Occipital lobe (tissue), 2 donors: ENCODE results near the gene TTC7B. TPM values are rescaled to one million over a fixed set of nuclear protein-coding genes. Genes with fewer than 3 reads are reported as not detected.
"Not testable (repeated sequence)": the region's sequence is repeated elsewhere in the genome, so short reads cannot be mapped to it uniquely, and the experiment has no call there.

ENCODE experiments used
- DNase-seq: peaks from one replicate; lab custom pipeline; 2025; lab: John Stamatoyannopoulos, UW
- total RNA-seq: library from RNA; depleted of rRNA; stranded (reverse); fragments of >200 nt; gene quantifications from one replicate; pipeline ENCODE4 v1.2.3, GENCODE V29; 2014

The TTC7B gene
- total RNA-seq, 1 donor from 2014 or later: 23.2 TPM

- no peak for DNase-seq
These were observed 283.3 kb downstream of the TTC7B start for GRCh38 chr14:90532826-90533525.

- no peak for DNase-seq
These were observed 284.7 kb downstream of the TTC7B start for GRCh38 chr14:90531497-90531896.

GRCh38 chr14:90530523-90530922 lies 285.7 kb downstream of the TTC7B start:
- DNase-seq: no peak

- no peak for DNase-seq
These were observed 288.3 kb downstream of the TTC7B start for GRCh38 chr14:90527978-90528377.

GRCh38 chr14:90526536-90526935 lies 289.7 kb downstream of the TTC7B start:
- DNase-seq: not testable (repeated sequence)

- not testable (repeated sequence) for DNase-seq
These were observed 290.7 kb downstream of the TTC7B start for GRCh38 chr14:90525353-90526028.

GRCh38 chr14:90523961-90524875 lies 292.0 kb downstream of the TTC7B start:
- DNase-seq: no peak

GRCh38 chr14:90523544-90523943 lies 292.7 kb downstream of the TTC7B start:
- no peak for DNase-seq

- DNase-seq: no peak
These were observed 293.5 kb downstream of the TTC7B start for GRCh38 chr14:90522571-90523191.

GRCh38 chr14:90521930-90522483 lies 294.2 kb downstream of the TTC7B start:
- DNase-seq: no peak

GRCh38 chr14:90521084-90521929 lies 294.9 kb downstream of the TTC7B start:
- DNase-seq: no peak

- no peak for DNase-seq
These were observed 295.9 kb downstream of the TTC7B start for GRCh38 chr14:90520326-90520725.

- DNase-seq: no peak
These were observed 296.8 kb downstream of the TTC7B start for GRCh38 chr14:90519262-90519920.

GRCh38 chr14:90518941-90519256 lies 297.3 kb downstream of the TTC7B start:
- DNase-seq: no peak

GRCh38 chr14:90518069-90518940 lies 297.9 kb downstream of the TTC7B start:
- no peak for DNase-seq

- DNase-seq: no peak
These were observed 299.0 kb downstream of the TTC7B start for GRCh38 chr14:90517076-90517841.

- no peak for DNase-seq
These were observed 301.7 kb downstream of the TTC7B start for GRCh38 chr14:90514566-90514965.

GRCh38 chr14:90514015-90514398 lies 302.2 kb downstream of the TTC7B start:
- DNase-seq: no peak
